Stimulated activated naive B cell treated with anti-CD40 and anti-IgM and Interleukin-4, amounts not matched to agents 10 μg/mL and 1 μg/mL and 100 μg/mL, for 72 hours (primary cell): Measurements from ENCODE around the gene PCSK6.
A peak's percentile ranks its signal among the peaks of the same experiment; 100 is the strongest.
"Not testable (repeated sequence)": the region's sequence is repeated elsewhere in the genome, so short reads cannot be mapped to it uniquely, and the experiment has no call there.

Experiments used
- ATAC-seq, 2 donors: fragments of 150-1000 bp; cut with Tn5 transposase; replicated peaks; 2 replicates each; pipeline ENCODE4 v1.10.0; 2021; ENCODE audit warnings: moderate library complexity in 1 of 2
- DNase-seq: peaks from one replicate; pipeline ENCODE4 v3.0.0; 2021
- H3K27ac Mint-ChIP-seq: one replicate; pipeline ENCODE4 v1.8.0; 2022; ENCODE audit warnings: mild to moderate bottlenecking, mixed read lengths
- H3K27me3 Mint-ChIP-seq, 2 donors: one replicate each; pipeline ENCODE4 v1.8.0; 2022; ENCODE audit warnings: mixed read lengths in 2 of 2
- H3K36me3 Mint-ChIP-seq, 2 donors: one replicate each; pipeline ENCODE4 v1.8.0; 2022; ENCODE audit warnings: mixed read lengths in 2 of 2, mild to moderate bottlenecking in 1 of 2
- H3K4me1 Mint-ChIP-seq, 2 donors: one replicate each; pipeline ENCODE4 v1.8.0; 2022; ENCODE audit warnings: mixed read lengths in 2 of 2, mild to moderate bottlenecking in 1 of 2
- H3K4me3 Mint-ChIP-seq, 2 donors: one replicate each; pipeline ENCODE4 v1.8.0; 2022; ENCODE audit warnings: mild to moderate bottlenecking in 2 of 2, mixed read lengths in 2 of 2, moderate library complexity in 1 of 2
- H3K9me3 Mint-ChIP-seq, 2 donors: one replicate each; pipeline ENCODE4 v1.8.0; 2022; ENCODE audit warnings: mixed read lengths in 2 of 2, mild to moderate bottlenecking in 1 of 2

Gene PCSK6

DNA sequence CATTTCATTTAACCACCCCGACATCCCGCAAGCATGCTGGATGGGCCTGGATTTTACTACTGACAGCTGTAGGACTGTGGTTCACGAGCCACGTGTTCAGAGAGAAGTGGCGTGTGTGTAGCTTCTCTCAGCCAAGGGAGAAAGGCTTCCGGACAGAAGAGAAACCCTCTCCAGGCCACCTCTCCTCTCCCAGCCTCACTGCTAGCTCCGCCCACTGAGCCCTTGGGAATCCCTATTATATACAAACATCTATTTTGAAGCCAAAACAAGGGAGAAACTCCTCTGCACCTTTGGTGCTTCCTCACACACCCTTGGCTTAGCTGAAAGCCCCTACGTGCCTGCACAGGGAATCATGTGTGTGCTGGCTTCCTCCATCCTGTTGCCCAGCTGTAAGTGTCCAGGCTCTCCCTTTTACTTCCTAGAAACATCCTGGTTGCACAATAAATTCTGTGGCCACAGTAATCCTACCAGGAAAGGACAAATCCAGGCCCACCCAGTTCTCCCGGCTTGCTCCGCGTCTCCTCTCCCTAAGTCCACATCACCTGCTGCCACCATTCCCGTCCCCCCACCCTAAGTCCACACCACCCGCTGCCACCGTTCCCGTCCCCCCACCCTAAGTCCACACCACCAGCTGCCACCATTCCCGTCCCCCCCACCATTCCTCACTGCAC is 30.5 kb downstream of the PCSK6 start:
- Mint-ChIP-seq H3K9me3 (no peaks in the 10 kb centered on the region), H3K27ac (no peak overlapping the region), H3K4me1 (peaks cover 0 to 13% of the 10 kb centered on the region in 2 donors), H3K27me3 (peaks cover 30 to 56% of the 10 kb centered on the region in 2 donors), H3K4me3 (no peak overlapping the region), H3K36me3 (no peaks in the 10 kb centered on the region)
- DNase-seq (no peak), ATAC-seq (no peak)

DNA sequence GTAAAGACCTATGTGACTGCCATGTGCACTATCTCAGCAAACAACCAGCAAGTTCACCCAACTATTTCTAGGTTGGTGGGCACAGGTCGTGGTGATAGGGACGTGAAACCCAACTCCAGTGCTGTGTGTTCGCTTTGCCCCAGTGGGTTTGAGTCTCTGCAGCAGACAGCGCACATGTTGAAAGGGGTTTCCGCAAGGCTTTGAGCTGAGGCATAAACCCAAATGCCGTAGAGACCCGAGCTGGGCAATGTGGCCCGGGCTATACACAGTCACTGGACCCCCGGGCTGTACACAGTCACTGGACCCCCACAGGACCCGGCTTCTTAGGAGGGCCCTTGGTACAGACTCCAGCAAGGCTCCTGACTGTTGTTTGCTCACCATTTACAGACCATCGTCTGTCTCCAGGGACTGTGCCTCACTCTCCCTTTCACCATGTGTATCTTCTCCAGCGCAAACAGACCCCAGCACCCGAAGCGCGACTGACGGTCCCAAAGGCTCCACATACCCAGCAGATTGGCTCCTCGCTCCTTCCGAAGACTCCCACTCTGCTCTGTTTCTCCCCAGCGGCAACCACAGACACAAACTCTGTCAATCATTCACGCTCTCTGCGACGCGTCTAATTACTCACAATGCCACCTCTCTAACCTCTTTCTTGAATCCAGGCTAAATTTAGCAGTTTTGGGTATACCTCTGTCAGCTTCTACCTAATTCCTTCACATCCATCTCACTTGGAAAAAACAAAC is 31.2 kb downstream of the PCSK6 start:
- Mint-ChIP-seq H3K4me1 (peaks cover 0 to 13% of the 10 kb centered on the region in 2 donors), H3K27ac (no peak overlapping the region), H3K36me3 (no peaks in the 10 kb centered on the region), H3K4me3 (no peak overlapping the region), H3K27me3 (peaks cover 29 to 56% of the 10 kb centered on the region in 2 donors), H3K9me3 (no peaks in the 10 kb centered on the region)
- no peak for DNase-seq
- ATAC-seq = no peak

DNA sequence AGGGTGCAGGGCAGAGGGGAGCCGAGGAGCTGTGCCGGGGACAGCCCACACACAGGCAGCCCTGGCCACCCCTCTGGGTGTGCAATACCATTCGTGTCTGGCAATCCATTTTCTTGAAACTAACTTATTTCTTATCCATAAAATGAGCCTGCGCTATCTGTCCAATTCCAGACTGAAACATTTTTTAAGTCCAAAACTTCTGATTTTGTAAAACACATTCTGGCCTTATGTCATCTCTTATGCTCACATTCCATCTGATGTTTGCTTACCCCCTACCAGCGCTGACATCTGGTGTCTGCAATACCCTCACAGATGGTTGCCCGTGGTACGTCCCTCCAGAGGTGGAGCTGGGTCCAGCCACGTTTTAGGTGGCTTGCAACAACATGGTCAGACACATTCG is 31.8 kb downstream of the PCSK6 start:
- Mint-ChIP-seq H3K9me3 (no peaks in the 10 kb centered on the region), H3K4me1 (peaks cover 0 to 13% of the 10 kb centered on the region in 2 donors), H3K36me3 (no peaks in the 10 kb centered on the region), H3K27me3 (peaks cover 31 to 57% of the 10 kb centered on the region in 2 donors), H3K27ac (no peak overlapping the region), H3K4me3 (no peak overlapping the region)
- no peak for ATAC-seq
- no peak for DNase-seq

DNA sequence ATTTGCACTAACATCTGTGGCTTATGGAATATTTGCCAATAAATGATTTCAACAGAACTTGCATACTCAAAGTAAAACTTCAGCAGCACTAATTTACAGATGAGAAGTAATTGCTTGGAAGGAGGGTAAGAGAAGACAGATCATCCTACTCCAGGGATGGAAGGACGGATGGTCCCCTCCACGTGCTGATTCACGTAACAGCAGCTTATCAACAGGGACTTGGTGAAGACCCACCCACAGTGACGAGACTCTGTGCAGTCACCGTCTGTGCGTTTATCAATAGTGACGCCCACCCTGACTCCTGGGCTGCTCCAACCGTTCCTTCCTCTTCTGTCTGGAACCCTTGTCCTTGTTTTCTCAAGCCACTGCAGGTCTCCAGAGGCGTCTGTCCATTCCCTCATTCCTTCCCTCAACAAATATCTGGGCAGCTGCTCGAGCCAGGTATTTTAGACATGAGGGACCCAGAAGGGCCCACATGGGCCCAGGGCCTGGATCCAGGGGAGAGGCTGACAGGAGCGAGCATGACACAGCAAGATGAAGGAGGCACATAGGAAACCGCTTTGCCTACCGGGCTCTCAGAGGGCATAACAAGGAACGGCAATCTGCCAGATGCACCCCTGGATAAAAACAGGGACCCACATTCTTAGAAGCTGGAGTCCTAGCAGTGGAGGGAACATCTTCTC is 33.3 kb downstream of the PCSK6 start:
- H3K4me1 Mint-ChIP-seq = peaks cover 0 to 22% of the 10 kb centered on the region in 2 donors
- no peak overlapping the region for H3K27ac Mint-ChIP-seq
- DNase-seq = no peak
- ATAC-seq = no peak
- no peaks in the 10 kb centered on the region for H3K36me3 Mint-ChIP-seq
- H3K9me3 Mint-ChIP-seq = no peaks in the 10 kb centered on the region
- no peak overlapping the region for H3K4me3 Mint-ChIP-seq
- peaks cover 43 to 68% of the 10 kb centered on the region in 2 donors for H3K27me3 Mint-ChIP-seq

DNA sequence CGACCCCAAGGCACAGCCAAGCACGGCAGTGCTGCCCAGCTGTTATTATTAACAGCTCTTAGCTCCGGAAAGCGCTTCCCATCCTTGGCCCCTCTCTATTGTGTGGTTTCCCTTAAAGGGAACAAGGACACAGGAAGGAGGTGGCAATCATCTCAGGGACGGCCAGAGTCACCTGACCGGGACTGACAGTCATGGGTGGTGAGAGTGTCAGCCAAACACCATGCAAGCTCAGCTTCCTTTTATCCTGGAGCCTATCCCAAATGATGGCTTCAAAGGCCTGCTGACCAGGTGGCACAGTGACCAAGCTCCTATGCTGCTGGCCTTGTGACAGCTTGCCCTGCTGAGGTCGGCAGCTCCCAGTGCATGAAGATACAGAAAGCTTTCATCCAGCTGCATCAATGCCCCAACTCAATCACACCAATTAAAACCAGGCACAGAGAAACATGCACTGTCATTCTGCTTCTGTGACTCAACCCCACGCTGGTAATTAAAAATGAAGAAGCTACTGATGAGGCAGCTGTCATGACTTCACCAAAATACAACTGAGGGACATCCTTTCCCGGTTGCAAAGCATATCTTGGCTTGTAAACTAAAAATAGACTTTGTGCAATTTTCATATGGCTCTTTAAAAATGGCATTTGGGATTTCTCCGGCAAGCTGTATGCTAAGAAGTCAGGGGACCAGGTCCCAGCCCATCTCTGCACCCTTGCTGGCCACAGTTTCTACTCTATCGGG is 34.0 kb downstream of the PCSK6 start:
- H3K4me3 Mint-ChIP-seq = no peak overlapping the region
- H3K36me3 Mint-ChIP-seq = no peaks in the 10 kb centered on the region
- peaks cover 0 to 27% of the 10 kb centered on the region in 2 donors for H3K4me1 Mint-ChIP-seq
- H3K27ac Mint-ChIP-seq = no peak overlapping the region
- H3K9me3 Mint-ChIP-seq = no peaks in the 10 kb centered on the region
- ATAC-seq (no peak), DNase-seq (no peak)
- peaks cover 48 to 71% of the 10 kb centered on the region in 2 donors for H3K27me3 Mint-ChIP-seq

DNA sequence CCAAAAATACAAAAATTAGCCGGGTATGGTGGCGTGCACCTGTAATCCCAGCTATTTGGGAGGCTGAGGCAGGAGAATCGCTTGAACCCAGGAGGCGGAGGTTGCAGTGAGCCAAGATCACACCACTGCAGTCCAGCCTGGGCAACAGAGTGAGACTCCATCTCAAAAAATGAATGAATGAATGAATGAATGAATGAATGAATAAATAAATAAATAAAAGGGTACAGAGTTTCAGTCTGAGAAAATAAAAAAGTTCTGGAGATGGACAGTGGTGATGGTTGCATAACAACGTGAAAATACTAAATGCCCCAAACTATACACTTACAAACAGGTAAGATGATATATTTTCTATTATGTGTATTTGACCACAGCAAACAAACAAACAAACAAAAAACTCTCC is 34.7 kb downstream of the PCSK6 start:
- Mint-ChIP-seq H3K4me1 (peaks cover 0 to 27% of the 10 kb centered on the region in 2 donors), H3K27me3 (peaks cover 48 to 71% of the 10 kb centered on the region in 2 donors)
- not testable (repeated sequence) for H3K36me3 Mint-ChIP-seq, H3K9me3 Mint-ChIP-seq, H3K27ac Mint-ChIP-seq, DNase-seq, ATAC-seq, H3K4me3 Mint-ChIP-seq

DNA sequence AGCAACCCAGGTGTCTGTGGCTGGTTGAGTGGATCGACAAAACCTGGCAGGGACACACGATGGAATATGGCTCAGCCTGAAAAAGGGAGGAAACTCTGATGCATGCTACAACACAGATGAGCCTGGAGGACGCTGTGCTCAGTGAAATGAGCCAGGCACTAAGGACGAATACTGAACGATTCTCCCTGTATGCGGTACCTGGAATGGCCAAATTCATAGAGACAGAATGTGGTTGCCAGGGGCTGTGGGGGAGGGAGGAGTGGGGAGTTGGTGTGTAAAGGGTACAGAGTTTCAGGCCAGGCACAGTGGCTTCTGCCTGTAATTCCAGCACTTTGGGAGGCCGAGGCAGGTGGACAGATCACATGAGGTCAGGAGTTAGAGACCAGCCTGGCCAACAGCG is 35.1 kb downstream of the PCSK6 start:
- no peak for ATAC-seq
- no peak overlapping the region for H3K27ac Mint-ChIP-seq
- no peak for DNase-seq
- no peaks in the 10 kb centered on the region for H3K36me3 Mint-ChIP-seq
- H3K4me3 Mint-ChIP-seq = no peak overlapping the region
- H3K27me3 Mint-ChIP-seq = peaks cover 44 to 67% of the 10 kb centered on the region in 2 donors
- no peaks in the 10 kb centered on the region for H3K9me3 Mint-ChIP-seq
- H3K4me1 Mint-ChIP-seq = peaks cover 0 to 27% of the 10 kb centered on the region in 2 donors

DNA sequence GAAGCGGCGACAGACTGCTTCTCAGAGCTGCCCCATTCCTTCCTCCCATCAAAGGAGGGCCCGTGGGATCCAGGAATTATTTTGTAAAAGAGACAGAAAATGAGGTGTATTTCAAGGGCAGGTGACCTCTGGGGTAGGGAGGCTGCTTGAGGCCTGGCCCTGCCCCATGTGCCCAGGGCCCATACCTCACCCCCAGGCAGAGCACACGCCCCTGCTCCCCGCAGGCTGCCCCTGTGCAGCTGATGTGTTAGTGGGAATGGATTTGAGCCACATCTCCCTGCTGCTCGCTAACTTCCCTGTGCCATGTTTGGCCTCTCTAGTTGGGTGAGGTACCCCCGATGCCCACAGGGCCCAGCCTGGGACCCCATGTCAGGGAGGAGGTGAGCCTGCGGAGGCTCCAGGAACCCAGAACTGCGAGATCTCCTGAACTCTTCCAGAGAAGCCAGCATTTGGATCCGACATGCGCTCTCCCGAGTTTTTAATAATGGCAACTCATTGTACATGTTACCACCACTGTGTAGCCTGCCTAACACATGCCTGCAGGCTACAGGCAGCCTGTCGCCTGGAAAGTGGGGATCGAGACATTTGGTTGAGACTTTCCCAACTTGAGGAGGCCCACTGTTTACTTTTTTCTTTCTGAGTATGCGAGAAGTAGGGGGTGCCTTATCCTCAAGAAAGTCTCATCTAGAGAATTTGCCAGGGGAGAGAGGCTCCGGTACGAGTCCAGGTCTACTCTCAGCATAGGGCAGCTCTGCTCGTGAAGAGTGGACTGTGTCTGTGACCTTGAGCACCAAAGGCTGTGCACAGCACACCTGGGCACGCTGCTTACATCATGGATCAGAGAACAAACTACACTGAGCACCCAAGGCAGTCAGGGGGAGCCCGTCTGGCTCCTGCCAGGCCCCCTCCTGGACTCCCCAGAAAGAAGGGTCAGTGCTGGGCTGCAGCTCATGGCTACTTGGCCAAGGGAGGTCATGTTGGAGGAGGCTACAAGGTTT is 36.1 kb downstream of the PCSK6 start:
- no peaks in the 10 kb centered on the region for H3K9me3 Mint-ChIP-seq
- ATAC-seq = no peak
- peaks cover 41 to 61% of the 10 kb centered on the region in 2 donors for H3K27me3 Mint-ChIP-seq

DNA sequence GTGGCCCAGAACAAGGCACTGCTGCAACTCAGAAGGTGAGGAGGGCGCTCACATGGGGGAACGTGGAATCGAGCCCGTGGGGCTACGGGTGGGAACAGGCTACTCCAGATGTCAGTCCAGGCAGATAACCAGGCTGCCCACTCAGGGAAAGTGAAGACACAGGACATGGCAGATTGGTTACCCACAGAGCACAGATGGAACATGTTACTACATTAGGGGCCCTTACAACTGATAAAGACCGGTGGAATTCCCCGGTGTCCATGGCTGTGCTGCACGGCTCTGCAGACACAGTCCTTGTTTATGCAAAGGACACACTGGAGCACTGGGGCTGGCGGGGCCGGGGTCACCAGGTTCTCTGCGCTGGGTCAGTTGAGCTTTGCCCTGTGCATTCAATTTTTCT is 36.9 kb downstream of the PCSK6 start:
- ATAC-seq = no peak
- no peak for DNase-seq
- Mint-ChIP-seq H3K4me1 (peaks cover 0 to 27% of the 10 kb centered on the region in 2 donors), H3K4me3 (no peak overlapping the region), H3K27me3 (peaks cover 41 to 67% of the 10 kb centered on the region in 2 donors), H3K36me3 (no peaks in the 10 kb centered on the region), H3K9me3 (no peaks in the 10 kb centered on the region), H3K27ac (no peak overlapping the region)

More for the DNA sequence above, 36.1 kb downstream of the PCSK6 start:
- no peak for DNase-seq
- Mint-ChIP-seq H3K27ac (no peak overlapping the region), H3K4me3 (no peak overlapping the region), H3K36me3 (no peaks in the 10 kb centered on the region), H3K4me1 (peaks cover 0 to 27% of the 10 kb centered on the region in 2 donors)

DNA sequence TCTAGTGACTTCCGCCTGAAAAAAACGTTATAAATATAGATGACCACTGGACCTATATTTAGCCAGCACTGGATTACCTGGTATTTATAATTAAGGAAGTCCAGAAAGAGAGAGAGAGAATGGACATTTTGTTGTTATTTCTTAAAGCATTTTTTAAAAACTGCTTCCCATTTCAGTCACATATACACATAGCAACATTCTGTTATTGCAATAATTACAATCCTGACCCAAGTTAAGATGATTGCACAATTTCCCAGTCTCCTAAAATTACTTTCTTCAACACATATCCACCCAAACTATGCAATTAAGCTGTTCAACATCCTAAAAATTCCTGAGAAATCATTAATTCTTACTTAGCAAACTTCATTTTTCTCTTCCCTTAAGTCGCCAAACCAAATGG is 37.7 kb downstream of the PCSK6 start:
- Mint-ChIP-seq H3K4me3 (no peak overlapping the region), H3K36me3 (no peaks in the 10 kb centered on the region), H3K27me3 (peaks cover 41 to 71% of the 10 kb centered on the region in 2 donors), H3K9me3 (no peaks in the 10 kb centered on the region), H3K27ac (no peak overlapping the region), H3K4me1 (peaks cover 0 to 27% of the 10 kb centered on the region in 2 donors)
- ATAC-seq = no peak
- DNase-seq = no peak

DNA sequence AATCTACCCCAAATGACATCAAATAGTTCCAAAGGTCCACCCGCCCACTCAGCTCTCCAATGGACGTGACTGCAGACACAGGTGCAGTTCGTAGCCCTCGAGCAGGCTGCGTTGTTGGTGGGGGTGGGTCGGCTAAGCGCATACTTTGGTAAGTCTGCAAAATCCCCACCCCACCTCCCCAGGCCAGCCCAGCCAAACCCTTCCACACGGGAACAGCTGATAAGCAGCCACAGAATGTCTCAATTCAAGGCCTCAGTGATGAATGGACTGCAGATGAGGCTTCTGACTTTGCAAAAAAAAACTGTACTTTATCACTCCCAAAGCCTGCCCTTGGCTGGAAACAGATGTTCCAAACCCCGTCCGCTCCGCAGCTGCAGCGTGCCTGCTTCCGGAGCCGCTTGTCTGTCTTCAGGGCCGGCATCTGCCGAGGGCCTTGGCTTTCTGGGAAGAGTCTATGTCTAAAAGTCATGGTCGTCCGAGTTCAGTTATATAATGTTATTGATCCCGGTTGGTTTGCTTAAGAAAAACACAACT is 38.2 kb downstream of the PCSK6 start:
- peak; percentile 2 for DNase-seq
- Mint-ChIP-seq H3K36me3 (no peaks in the 10 kb centered on the region), H3K27ac (no peak overlapping the region), H3K27me3 (peaks cover 41 to 68% of the 10 kb centered on the region in 2 donors), H3K9me3 (no peaks in the 10 kb centered on the region), H3K4me1 (peaks cover 0 to 31% of the 10 kb centered on the region in 2 donors), H3K4me3 (peak overlapping the region in 1 of 2 donors; percentile 37)
- no peak for ATAC-seq

DNA sequence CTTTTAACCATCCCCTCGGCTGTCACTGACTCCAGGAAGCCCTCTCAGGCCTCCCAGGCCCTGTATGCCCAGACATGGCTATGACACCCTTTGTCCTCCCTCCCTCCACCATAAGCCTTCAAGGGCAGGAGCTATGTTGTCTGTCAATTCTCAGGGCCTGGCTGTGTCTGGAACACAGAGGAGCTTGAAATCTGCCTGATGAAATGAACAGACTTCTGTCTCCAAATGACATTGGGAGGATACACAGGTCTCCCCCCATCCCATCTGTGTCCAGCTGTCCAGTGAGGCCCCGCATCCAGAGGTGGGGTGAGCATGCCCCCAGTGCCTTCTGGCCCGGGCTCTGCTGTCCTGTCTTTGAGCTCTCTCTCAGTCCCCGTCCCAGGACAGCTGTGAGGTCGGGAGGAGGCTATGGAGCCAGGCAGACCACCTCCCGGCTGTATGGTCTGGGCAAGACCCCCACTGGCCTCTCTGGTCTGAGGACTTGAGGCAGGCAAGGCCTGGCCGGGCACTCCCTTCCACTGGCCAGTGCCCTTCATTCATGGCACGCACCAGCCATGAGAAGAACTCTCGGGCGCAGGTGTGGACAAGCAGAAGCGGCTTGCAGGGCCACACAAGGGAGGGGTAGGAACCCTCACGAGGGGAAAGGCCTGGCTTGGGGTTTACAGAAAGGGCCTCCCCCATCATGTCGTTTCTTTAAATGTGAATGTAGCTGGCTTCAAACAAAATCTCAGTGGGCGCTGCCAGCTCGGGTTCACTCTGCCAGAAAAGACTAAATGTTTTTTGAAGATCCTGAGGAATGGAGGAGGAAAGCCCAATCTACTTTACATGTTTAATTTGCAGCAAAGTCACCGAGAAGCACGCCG is 38.9 kb downstream of the PCSK6 start:
- DNase-seq = no peak
- ATAC-seq = no peak
- H3K9me3 Mint-ChIP-seq = no peaks in the 10 kb centered on the region
- H3K27ac Mint-ChIP-seq = no peak overlapping the region
- peaks cover 41 to 61% of the 10 kb centered on the region in 2 donors for H3K27me3 Mint-ChIP-seq
- H3K4me3 Mint-ChIP-seq = no peak overlapping the region
- peaks cover 0 to 32% of the 10 kb centered on the region in 2 donors for H3K4me1 Mint-ChIP-seq
- no peaks in the 10 kb centered on the region for H3K36me3 Mint-ChIP-seq
